IPS-NIHi7 (cell line): Measurements from ENCODE around the gene CENPF.
"Not testable (repeated sequence)": the region's sequence is repeated elsewhere in the genome, so short reads cannot be mapped to it uniquely, and the experiment has no call there.

Source experiments
- DNase-seq: peaks from one replicate; pipeline ENCODE4 v3.0.0; 2012; ENCODE audit warnings: mixed read lengths; ENCODE audit errors: extremely low spot score

CENPF gene

DNA sequence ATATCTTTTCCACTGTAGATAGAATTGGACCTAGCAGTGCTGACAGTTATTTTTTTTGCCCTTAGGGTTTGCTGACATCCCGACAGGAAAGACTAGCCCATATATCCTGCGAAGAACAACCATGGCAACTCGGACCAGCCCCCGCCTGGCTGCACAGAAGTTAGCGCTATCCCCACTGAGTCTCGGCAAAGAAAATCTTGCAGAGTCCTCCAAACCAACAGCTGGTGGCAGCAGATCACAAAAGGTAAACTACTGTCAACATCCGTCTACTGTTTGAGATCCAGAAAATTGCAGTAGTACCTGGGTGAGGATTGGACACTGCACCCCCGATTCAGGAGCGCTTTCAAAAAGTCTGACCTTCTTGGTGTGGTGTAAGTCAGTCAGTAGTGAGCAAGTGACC lies 55.8 kb downstream of the CENPF start:
- DNase-seq = peak; percentile 23

DNA sequence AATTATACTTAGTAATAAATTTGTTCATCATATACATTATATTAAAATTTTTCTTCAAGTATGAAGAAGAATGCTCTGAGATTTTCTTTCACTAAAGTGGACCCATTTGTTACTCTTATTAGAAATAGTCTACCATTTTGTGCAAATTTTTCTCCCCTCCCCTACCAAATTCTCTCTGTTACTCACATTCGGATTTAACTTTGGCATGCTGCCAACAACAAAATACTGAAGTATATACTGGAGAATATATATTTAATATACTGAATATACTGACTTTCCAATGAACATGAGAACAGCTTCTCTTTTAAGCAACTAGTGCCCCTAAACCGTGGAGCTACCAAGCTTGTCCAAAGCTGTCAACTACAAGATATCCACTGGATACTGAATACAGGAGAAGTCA lies 57.2 kb downstream of the CENPF start:
- no peak for DNase-seq

DNA sequence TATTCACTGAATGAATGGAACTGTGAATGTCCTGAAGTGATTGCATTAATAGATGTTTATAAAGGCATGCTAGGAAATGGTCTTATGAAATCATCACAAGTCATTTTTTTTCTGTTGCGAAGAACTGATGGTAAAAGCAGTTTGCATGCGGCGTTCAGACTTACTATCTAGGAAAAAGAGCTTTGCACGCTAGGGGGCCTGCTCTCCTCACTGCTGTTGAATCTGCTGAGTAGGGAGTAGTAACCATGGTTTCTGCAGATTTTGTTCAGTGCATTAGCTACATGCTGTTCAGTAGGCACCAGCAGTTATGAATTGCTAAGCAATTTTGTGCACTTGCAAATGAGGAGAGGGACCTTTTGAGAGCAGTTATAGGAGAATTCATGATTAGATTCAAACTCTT lies 57.9 kb downstream of the CENPF start:
- DNase-seq = no peak

DNA sequence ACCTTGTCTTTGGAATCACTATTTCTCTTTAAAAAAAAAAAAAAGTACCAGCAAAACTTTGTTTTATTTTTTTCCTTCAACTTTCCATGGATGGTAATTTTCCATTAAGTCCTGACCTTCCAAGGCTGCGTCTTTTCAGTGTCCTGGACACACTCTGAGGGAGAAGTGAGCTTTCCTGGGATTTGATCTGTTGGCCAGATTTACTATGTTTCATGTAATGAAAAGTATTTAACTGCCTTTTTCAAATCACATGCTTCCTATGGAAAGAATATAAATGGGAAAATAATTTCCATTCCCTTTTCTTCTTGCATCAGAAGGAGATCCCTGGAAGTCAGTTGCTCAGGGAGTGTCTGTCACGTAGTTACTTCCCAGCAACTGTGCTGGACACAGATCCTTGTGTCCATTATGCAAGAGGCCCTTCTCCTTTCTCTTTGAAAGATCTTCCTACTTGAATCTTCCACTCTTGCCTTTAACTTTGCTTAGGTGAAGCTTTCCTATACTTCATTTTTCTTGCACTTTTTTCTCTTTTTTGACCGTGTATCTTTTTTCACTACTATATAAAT lies 59.3 kb downstream of the CENPF start:
- DNase-seq = no peak

DNA sequence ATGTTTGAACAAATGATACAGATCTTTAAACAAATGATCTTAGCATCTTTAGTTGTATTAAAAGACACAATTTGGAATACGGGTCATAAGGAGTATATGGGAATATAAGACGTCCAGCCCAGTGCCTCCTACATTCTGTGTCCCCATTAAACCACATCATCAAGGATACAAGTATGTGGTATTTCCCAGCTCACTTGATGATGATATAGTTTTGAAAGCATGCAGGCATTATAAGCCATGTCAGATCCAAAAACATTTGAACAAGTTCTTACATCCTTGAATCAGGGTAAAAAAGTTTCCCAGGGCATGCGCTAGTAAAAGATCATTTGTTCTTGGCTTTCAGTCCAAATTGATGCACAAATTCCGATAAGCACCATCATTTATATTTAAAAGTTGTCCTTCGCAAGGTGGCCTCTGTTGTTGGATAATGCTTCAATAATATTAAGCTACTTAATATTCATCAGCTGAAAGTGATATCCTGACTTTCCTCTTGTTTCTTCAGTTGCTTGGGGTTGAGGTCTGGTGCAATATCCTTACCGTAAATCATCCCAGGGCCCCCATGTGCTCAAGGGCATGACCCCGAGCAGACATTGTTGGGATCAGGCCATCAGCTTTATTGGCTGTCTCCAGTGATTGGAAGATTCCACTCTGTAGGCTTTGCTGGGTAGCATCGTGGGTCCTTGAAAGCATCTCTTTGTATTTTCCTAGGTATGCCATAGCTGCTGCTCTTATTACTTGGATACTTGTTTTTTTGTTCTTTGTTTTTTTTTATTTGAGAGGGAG lies 61.8 kb downstream of the CENPF start:
- DNase-seq = no peak

DNA sequence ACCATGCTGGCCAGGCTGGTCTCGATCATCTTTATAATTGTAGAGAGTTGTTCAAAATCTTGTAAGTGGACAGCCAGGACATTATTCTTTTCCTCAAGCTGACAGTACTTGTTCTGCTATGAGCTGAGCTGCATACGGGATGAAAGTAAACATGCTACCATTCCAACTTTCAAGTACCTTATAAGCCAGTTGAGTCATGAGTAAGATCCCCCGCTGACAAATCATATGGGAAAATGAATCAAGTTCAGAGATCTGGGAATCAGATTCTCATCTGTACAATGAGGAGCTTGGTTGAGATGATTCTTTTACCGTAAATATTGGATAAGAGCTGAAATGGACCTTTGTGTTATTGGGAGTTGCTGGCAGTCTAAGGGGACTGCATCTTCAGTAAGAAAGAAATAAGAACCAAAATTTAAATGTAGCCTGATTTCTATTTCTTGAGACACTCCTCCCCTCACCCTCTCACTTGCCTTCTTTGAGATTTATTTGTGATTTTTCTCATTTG lies 62.7 kb downstream of the CENPF start:
- DNase-seq = no peak

DNA sequence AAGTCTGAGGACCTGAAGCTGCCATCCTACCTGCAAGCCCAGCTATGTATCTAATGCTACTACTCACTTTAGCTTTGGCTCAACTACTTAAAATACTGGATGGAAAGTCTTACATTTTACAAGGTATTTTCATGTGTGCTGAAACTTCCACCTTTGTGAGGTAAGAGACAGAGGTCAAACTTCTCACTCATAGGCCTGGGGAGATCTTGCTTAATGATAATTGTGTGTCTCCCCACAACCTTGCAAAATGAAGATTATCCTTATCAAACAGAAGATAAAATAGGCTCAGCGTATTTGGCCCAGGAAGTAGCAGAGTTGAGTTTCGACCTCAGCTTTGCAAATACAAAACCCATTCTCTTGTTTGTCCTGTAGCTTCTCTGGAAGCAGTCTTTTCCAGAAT lies 63.7 kb downstream of the CENPF start:
- DNase-seq = no peak

DNA sequence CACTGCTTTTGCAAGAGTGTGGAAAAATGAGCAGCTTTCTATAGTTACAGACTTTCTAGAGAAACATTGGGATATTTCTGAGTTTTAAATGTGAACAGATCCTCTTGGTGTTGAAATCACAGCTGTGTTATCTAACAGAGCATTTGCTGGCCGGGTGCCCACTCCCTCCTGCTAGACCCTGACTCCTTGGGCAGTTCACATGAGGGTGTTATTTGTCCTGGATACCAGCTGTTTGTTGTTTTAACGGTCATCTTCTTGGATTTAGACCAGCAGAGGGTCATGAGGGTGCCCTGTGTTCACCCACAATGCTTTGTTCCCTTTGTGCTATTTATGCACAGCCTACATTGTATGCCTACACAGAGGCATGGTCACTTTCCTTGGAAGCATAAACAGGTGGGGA lies 67.1 kb downstream of the CENPF start:
- DNase-seq = no peak

DNA sequence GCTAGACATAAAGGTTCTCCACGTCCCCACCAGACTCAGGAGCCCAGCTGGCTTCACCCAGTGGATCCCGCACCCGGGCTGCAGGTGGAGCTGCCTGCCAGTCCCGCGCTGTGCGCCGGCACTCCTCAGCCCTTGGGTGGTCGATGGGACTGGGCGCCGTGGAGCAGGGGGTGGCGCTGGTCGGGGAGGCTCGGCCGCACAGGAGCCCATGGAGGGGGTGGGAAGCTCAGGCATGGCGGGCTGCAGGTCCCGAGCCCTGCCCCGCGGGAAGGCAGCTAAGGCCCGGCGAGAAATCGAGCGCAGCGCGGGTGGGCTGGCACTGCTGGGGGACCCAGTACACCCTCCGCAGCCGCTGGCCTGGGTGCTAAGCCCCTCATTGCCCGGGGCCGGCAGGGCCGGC lies 70.0 kb downstream of the CENPF start:
- not testable (repeated sequence) for DNase-seq

DNA sequence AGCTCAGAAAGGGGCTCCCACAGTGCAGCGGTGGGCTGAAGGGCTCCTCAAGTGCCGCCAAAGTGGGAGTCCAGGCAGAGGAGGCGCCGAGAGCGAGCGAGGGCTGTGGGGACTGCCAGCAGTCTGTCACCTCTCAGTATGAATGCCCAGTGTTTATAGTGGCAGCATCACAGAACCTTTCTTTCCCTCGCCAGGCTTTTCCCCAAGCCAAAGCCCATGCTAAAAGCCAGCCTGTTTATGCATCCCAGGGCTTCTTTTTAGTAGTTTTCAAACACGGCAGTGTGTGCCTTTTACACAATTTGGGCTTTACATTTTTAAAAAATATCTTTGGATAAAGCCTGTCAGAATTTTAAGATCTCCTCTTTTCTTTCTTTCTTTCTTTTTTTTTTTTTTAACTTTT lies 70.6 kb downstream of the CENPF start:
- no peak for DNase-seq

DNA sequence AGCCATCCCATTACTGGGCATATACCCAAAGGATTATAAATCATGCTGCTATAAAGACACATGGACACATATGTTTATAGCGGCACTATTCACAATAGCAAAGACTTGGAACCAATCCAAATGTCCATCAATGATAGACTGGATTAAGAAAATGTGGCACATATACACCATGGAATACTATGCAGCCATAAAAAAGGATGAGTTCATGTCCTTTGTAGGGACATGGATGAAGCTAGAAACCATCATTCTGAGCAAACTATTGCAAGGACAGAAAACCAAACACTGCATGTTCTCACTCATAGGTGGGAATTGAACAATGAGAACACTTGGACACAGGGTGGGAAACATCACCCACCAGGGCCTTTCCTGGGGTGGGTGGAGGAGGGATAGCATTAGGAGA lies 72.5 kb downstream of the CENPF start:
- DNase-seq = not testable (repeated sequence)

DNA sequence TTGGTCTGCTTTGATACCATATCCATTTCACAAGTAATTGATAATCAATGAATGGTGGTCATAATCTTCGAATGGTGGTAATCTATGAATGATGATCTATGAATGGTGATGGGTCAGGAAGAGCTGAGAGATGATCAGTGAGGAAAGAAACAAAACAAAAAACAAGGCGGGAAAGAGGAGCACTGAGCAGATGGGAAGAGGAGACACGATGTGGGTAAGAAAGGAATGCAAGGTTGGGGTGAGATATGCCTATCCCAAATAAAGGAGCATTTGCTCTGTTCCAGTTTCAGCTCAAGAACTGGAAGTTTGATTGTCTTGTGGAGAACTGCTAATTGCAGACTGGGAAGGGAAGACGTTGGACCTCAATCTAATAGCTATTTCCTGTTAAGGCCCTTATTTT lies 73.8 kb downstream of the CENPF start:
- DNase-seq = no peak

DNA sequence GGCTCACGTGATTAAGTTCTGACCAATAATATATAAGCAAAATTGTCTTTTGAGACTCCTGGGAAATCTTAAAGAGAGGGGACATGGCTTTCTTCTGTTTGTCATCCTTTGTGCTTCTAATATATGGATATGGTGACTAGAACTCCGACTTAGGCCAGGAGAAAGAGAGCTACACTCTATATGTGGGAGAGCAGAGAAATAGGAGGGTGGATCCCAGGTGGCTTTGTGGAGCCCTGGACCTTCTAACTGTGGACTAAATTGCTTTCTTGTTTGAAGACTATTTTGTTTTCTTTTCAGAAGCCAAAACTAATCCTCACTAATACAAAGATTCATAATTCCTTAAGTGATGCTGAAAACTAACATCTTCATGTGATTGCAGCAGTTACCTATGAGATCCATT lies 75.0 kb downstream of the CENPF start:
- DNase-seq = no peak

DNA sequence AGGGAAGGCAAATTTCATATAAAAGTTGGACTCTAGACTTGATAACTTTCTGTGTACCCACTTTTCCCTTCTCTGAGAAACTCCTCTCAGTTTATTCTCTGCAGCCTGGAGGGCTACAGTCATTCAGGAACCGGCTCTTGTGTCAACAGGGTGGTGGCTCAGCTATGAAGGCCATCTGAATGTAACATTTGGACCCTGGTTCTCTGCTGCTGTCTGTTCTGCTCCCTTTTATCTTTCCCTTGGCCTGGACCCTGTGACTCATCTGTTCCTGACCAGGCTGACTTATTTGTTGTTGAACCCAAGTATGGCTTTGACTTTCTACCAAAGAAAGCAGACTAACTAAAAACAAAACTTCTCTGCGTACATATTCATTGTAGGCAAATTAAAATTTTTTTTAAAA lies 75.4 kb downstream of the CENPF start:
- no peak for DNase-seq

DNA sequence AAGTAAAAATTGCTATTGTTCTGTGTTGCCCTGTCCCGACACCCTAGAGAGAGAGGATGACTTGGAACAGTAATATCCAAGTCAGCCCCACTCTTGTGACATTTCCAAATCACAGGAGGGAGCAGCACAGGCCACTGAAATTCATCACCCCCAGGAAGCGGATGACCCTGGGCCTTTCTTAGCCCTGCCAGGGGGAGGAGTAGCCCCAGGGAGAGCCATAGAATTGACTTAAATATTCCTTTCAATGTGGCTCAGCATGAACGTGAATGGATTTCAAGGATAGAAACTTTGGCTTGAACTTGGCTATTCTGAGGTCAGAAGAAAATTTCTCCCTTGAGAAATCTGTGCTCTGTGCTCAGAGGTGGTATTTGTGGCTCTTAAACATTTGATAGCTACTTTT lies 80.6 kb downstream of the CENPF start:
- peak; percentile 62 for DNase-seq

DNA sequence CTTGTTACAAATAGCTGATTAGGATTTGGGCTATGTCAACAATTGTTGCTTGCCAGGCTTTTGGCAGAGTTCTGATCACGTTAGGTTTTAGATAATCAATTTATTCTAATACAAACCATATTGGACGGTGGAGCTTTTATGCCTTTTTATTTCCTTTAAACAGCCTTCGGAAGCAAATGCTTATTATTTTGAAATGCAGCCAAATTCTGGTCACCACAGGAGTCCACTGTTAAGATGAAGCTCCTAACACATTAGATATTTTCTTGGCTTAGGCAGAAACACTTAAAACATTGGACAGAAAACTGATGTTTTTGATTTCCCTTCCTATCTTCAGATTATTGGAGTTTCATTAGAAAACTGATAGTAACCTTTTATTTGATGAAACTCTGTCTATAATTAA lies 82.9 kb downstream of the CENPF start:
- no peak for DNase-seq

DNA sequence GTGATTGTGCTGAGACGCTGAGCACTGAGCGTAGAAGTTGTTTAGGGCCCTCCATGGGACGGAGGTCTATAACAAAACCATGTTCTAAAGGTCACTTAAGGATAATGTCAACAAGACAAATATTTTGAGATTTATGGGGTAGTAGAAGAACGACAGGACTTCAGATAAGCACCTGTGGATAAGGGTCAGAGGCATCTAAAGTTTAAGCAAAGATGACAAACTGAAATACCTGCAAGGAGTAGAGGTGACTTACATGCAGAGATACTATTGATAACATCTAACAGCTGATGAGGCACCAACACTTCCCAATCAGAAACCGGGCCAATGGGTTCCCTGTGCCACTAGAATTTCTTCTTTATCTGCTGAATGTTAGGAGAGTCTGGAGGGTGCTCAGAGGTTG lies 83.5 kb downstream of the CENPF start:
- no peak for DNase-seq

DNA sequence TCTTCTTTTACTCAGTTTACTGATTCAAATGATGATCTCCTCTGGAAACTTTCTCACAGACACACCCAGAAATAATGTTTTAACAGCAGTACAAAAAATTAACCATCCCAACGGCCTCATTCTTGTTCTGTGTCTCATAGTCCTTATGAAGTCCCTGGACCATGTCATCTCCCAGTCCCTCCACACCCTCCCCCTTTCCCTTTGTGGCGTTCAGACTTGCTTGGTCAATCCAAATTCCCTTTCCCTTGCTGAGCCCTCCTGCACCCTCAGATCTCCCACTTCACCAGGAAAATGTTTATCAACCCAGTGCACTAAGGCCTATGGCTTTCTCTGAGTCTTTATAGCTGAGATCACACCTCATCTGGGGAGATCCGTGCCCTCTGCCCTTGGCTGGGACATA lies 85.9 kb downstream of the CENPF start:
- no peak for DNase-seq

DNA sequence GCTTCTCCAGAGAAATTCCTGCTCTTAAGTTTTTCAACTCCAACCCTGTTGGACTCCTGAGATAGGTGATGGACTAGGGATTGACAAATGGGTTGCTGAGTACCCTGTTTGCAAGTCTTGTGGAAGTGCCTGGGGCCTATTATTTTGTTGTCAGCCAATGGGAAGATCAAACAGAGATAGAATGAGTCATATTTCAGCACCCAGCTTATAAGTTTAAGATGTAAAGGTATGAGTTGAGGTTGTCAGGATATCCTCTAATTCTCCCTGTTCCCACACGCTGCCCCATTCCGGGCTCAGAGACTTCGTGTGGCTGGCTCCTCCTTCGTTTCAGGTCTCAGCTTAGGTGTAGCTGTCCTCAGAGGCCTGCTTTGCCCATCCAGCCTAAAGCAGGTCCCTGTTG lies 91.8 kb downstream of the CENPF start:
- no peak for DNase-seq

DNA sequence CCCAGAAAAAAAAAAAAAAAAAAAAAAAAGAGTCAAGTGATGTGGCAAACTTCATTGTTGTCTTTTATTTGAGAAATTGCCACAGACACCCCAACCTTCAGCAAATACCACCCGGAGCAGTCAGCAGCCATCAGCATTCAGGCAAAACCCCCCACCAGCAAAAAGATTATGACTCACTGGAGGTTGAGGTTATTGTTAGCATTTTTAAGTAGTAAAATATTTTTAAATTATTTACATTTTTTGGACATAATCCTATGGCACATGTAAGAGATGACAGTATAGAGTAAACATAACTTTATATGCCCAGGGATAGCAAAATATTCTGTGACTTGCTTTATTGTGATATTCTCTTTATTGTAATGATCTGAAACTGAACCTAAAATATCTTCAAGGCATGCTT lies 95.6 kb downstream of the CENPF start:
- no peak for DNase-seq

DNA sequence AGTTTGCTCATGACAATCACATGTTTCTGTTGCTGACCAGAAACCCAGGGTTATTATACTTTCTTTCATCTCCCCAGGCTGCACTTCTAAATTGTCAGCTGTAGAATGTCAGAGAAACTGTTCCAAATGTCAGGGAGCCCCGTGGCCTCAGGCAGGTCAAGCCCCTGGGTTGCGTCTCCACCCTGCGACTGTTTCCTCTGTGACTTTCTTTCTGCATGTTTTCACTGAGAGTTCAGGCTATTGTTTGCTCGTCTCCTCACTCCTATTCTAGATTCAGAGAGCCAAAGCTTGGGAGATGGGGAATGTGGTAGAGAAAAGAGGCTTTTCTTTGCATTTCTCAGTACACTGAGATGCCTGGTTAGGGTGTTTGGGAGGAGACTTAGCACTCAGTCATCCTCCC lies 97.4 kb downstream of the CENPF start:
- DNase-seq = no peak

DNA sequence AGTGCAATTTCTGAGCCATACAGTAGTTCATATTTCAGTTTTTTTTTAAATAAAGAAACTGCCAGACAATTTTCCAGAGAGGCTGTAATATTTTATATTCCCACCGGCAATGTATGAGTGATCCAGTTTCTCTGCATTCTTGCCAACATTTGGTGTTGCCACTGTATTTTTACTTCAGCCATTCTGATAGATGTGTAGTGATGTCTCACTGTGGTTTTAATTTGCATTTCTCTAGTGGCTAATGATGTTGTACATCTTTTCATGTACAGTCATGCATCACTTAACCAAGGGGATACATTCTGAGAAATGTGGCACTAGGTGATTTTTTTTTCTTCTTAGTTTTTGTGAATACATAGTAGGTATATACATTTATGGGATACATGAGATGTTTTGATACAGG lies 99.6 kb downstream of the CENPF start:
- DNase-seq = no peak

DNA sequence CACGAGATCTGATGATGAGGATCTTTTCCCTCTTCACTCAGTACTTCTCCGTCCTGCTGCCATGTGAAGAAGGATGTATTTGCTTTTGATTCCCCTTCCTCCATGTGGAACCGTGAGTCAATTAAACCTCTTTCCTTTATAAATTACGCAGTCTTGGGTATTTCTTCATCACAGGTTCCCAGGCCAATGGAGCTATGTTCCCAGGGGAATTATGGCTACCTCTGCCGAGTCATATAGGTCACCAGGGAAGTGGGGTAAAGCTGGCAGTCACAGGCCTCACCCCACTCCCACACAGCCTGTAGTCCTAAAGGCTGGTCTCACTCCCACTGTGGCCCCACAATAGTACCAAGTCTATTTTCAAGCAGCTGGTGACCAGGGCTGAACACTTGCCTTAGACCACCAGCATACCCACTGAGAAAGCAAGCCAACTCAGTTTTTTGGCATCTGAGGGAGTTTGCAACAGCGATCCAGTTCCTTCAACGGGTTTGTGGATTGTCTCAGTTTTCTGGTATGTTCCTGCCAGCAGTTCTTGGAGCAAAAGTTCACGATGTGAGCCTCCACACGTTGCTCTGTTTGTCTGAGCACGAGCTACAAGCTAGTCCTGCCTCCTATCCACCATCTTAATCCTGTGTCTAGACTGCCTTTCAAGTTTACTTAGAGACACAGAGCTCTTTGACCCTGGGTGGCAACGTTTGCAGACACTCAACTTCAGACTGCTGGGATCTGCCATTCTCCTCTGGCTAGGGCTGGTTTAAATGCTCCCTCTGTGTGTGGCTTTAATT lies 104.5 kb downstream of the CENPF start:
- no peak for DNase-seq
